DMS53 treated with DMSO at 0.1 percent for 48 hours (cell line): ENCODE data around the gene PCDHGA5.
"Not testable (repeated sequence)": the region's sequence is repeated elsewhere in the genome, so short reads cannot be mapped to it uniquely, and the experiment has no call there.

Experiments
- DNase-seq: peaks from one replicate; lab custom pipeline; 2025; ENCODE audit not compliant: unreplicated experiment; lab: John Stamatoyannopoulos, UW

Gene PCDHGA5

DNA sequence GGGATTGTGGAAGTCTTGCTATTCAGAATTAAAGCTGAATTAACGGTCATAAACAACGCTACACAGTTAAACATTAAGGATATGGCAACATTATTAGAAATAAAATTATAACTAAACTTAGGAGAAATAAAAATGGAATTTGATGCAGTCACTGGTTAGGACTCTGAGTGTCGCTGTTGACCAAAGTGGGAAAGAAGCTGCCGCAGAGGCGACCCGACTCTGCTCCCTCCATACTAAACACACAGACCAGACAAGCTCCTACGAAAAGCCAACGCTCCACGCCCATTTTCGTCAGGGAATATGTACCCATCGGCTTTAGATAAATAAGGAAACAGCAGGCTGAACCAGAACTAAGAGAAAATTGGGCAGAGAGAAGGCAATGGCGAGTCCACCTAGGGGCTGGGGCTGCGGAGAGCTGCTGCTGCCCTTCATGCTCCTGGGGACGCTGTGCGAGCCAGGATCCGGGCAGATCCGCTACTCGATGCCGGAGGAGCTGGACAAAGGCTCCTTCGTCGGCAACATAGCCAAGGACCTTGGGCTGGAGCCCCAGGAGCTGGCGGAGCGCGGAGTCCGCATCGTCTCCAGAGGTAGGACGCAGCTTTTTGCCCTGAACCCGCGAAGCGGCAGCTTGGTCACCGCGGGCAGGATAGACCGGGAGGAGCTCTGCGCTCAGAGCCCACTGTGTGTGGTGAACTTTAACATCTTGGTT, at the start of gene PCDHGA5:
TSS of gene PCDHGA5 (plus strand) at position 211 of the 709 bp plus-strand sequence. CDS start at position 380, 169 bp downstream.
- no peak for DNase-seq

DNA sequence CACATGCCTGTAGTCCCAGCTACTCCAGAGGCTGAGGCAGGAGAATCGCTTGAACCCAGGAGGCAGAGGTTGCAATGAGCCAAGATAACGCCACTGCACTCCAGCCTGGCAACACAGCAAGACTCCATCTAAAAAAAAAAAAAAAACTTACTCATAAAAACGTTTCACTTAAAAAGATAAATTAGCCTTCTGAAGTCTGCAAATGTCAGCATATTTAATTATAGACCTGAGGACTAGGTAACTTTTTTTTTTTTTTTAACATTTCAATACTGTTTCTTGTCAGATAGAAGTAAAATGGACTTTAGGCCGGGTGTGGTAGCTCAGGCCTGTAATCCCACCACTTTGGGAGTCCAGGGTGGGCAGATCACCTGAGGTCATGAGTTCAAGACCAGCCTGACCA, 47.0 kb upstream of the PCDHGA5 start:
- DNase-seq, result not testable (repeated sequence)

DNA sequence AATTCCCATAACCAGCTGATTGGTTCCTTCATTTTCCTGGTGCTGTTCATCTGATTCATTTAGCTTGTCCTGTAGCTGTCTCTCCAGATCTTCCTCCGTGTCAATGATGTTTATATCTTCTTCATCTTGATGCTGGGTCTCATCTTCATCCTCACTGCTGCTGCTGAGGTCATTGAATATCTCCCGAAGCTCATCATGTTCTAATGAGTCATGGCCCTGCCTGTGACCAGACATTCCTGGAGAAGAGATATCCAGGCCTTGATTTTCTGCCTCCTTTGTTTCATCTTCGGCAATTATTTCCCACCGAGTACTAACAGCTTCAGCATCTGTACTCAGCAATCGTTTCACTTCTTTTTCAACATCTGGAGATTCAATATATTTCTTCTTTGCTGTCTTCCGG, 44.8 kb upstream of the PCDHGA5 start:
- DNase-seq, result no peak

DNA sequence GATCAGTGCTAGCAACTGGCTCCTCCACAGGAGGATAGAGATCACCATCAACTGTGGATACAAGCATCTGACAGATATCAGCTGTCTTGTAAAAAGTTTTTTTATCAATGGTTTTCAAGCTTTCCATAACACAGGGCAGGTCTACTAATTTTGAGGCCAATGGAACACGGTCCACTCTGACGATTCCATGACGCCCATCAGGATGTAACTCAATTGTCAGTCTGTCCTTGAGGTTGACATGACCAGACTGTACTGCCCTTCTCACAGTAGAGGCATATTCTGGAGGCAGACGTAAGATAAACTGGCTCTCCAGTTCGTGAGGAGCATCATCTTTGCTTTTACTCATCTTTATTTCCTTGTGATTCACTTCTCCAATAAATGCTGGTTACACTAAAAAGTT, 44.3 kb upstream of the PCDHGA5 start:
- no peak for DNase-seq

DNA sequence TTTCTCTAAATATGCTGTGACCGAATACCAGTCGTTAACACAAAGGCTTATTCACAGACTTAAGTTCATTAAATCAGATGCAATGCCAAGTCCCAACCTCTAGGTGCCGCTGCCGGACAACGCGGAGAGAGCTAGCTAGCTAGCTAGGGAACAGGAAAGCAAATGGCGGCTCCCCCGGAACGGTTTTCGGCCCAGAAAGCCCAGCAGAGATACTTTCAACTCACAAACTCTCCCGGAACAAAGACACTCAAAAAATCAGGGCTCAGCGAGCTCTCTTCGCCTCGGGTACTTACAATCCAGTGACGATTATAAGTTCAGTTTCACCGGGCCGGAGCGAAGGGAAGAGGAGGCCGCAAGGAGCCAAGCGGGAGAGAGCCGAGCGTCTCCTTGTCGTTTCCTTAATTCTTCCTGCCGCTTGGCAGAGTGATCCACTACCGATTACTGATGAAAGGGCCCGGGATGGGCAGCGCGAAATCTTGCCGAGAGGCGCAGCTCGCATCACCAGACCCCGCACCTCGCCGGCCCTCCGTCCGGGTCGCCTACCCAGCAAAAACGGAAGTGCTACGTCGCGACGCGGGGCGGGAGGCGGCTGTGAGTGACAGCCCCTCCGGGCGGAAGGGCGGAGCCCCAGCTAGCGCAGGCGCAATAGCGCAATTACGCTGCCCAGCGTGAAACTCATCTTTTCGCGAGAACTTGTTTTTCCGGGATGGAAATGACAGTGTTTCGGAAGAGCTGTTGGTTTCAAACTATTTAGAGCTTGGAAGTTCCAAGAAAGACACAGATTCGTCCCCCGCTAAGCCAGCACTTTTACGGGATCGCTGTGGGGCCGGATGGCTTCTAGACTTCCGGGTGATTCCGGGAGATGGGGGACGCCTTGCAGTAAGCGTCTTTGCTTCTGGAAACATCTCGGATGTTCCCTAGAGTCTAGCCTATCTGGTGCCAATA, 43.5 kb upstream of the PCDHGA5 start, which contains the start of gene TAF7:
TSS of gene TAF7 (minus strand) at position 560 of the 945 bp plus-strand sequence. CDS start 740 bp downstream, outside the sequence.
- DNase-seq, result peak; percentile 87

DNA sequence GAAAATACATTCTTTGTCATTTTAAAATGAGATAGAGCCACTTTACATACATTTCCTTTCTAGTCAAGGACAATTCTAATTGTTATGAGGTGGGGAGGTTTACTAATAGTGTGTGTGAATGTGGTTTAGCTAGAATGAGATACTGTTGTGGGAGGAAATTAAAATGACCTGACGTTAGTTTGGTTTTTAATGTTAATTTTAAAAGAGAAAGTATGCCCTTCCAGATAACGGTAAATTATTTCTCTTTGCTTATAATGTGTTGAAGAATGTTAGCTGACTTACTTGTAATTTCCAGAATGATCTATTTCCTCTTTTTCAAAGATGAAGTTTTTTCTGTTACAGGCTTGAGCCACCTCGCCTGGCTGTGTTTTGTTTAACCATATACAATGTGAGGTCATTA, 41.7 kb upstream of the PCDHGA5 start:
- DNase-seq, result no peak

DNA sequence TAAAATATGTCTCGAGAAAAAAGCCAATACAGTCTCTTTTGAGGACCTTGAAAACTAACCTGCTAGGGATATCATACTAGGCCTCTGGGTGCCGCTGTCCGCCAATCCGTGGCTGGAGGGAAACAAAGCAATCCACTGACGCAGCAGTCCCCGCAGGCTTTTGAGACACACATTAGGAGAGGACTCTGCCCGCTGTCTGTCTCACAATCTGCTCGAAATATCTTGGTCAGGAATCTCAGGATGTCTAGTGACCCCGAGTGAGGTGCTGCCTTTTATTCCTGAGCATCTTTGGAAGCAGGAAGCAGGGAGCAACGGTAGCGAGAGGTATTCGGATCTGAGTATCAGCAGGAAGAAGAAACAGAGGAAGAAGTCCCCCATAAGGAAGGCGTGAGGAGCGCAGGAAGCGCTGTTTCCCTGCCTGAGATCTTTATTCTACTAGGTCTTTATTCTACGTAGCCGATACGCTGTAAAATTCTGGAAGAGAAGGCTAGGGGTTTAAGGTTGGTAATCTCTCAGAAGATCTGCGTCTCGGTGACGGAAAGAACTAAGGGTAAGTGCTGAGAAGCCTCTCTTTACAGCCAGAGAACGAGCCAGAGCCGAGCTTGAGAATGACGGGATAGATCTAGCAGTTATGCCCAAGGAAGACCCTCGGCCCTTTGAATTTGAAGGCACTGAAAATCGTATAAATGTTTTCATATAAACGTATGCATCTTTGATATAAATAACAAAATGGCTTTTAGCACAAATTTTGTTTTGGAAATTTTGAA, 37.7 kb upstream of the PCDHGA5 start:
- DNase-seq, result peak; percentile 82

DNA sequence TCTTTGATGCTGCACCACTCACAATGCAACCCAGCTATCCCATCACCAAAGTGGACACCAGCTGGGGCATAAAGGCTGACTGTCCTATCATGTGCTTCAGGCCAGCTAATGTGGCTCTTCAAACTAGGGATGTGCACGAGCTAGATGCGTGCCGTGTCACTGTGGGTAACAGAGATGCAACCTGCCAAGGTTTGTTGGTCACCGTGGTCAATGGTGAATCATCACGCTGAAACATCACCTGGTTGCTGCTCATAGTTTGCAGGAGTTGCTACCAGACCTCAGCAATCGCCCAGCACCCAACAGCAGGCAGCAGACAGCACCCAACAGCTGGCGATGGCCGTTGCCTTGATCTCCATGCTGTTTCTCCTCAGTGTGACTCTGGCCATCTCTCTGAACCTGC, 35.7 kb upstream of the PCDHGA5 start:
- DNase-seq, result no peak

DNA sequence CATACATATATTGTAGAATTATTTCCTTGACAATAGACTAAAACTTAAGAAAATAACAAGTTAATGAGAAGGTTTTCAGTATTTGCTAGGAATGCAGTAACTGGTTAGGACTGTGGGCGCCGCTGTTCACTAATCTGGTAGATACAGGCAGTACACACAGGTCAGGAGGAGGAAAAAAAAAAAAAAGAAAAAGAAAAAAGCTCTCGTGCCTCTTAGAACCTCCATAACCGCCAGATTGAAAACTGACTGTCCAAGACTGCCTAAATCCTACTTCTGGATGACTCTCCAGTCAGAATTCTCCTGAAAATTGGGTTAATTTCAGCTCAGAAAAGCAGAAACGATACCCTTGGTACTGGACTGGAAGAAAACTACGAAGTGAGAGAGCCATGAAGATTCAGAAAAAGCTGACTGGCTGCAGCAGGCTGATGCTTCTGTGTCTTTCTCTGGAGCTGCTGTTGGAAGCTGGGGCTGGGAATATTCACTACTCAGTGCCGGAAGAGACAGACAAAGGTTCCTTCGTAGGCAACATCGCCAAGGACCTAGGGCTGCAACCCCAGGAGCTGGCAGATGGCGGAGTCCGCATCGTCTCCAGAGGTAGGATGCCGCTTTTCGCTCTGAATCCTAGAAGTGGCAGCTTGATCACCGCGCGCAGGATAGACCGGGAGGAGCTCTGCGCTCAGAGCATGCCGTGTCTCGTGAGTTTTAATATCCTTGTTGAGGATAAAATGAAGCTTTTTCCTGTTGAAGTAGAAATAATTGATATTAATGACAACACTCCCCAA, 33.5 kb upstream of the PCDHGA5 start, which contains the start of gene PCDHGA1:
TSS of gene PCDHGA1 (plus strand) at position 216 of the 782 bp plus-strand sequence.
- DNase-seq, result peak; percentile 56

DNA sequence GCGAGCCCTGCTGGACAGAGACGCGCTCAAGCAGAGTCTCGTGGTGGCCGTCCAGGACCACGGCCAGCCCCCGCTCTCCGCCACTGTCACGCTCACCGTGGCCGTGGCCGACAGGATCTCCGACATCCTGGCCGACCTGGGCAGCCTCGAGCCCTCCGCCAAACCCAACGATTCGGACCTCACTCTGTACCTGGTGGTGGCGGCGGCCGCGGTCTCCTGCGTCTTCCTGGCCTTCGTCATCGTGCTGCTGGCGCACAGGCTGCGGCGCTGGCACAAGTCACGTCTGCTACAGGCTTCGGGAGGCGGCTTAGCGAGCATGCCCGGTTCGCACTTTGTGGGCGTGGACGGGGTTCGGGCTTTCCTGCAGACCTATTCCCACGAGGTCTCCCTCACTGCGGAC, 31.4 kb upstream of the PCDHGA5 start:
- DNase-seq, result not testable (repeated sequence)

DNA sequence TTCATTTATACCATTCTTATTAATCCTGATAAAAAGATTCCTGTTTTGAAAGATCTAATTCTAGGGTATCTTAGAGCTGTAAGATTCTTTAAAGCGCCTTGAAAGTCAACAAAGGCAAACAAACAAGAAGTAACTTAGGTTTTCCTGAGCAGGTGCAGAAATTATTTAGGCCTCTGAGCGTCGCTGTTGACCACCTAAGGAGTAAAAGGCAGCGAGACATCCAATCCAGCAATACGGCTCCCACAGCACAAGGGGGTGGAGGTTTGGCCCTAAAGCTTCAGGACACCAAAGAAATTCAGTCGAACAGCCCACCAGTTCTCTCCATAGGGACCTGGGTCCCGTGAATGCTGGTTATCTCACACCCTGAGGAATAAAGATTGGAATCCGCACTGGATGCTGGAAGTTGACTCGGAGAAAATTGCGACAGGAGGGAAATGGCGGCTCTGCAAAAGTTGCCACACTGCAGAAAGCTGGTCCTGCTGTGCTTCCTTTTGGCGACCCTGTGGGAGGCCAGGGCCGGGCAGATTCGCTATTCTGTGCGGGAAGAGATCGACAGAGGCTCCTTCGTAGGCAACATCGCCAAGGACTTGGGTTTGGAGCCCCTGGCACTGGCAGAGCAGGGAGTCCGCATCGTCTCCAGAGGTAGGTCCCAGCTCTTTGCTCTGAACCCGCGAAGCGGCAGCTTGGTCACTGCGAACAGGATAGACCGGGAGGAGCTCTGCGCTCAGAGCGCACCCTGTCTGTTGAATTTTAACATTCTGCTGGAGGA, 25.2 kb upstream of the PCDHGA5 start, which contains the start of gene PCDHGA2:
TSS of gene PCDHGA2 (plus strand) at position 223 of the 769 bp plus-strand sequence.
- no peak for DNase-seq

DNA sequence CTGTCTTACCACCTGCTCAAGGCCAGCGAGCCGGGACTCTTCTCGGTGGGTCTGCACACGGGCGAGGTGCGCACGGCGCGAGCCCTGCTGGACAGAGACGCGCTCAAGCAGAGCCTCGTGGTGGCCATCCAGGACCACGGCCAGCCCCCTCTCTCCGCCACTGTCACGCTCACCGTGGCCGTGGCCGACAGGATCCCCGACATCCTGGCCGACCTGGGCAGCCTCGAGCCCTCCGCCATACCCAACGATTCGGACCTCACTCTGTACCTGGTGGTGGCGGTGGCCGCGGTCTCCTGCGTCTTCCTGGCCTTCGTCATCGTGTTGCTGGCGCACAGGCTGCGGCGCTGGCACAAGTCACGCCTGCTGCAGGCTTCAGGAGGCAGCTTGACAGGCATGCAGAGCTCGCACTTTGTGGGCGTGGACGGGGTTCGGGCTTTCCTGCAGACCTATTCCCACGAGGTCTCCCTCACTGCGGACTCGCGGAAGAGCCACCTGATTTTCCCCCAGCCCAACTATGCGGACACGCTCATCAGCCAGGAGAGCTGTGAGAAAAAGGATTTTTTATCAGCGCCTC, 23.1 kb upstream of the PCDHGA5 start:
- DNase-seq, result not testable (repeated sequence)

DNA sequence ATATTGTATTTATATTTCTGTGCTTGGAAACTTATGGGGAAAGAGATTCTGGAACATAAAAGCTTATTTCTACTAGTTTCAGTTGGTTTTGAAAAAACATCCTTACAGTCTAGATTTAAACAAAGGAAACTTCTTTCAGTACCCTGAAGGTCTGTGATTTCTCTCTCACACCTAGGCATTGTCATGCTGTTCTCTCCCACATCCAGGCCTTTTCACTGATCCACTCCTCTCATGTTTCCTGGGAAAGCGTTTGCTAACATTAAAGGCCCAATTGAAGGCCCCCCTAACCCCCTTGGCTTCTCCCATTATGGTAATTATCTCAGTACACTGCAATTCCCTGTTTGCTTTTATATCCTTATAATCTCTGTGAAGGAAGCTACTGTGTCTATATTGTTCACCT, 21.2 kb upstream of the PCDHGA5 start:
- DNase-seq, result no peak

DNA sequence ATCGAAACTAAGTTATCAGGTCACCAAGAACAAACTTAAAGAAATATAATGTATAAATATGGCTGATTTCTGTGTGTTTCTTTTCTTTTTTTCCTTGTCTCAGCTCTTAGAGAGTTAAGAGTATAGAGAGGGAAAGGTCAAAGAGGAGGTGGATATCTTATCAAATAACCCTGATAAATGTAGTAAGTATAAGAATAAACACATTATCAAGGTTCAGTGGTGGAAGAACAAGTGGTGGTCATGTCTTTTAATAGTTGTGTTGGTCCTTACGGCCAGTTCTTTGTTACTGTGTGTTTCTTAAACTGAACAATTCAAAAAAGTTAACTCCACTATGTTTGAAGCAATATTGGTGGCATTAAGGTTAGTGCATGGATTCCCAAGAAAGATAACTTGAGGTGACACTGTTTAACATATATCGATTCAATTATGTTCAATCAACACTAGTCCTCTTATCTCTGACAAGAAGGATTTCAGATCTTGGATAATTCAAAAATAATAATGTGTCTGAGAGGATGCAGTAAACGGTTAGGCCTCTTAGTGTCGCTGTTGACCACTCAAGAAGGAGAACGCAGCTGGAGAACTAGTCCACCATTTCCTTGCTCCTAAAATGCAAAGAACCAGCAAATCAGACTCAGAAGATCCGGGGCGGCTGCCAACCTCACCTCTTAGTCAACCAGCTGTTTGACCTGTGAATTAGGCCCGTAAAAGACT, 20.6 kb upstream of the PCDHGA5 start, which contains the start of gene PCDHGA3:
TSS of gene PCDHGA3 (plus strand) at position 588 of the 711 bp plus-strand sequence. CDS start 205 bp downstream, outside the sequence.
- DNase-seq, result no peak

DNA sequence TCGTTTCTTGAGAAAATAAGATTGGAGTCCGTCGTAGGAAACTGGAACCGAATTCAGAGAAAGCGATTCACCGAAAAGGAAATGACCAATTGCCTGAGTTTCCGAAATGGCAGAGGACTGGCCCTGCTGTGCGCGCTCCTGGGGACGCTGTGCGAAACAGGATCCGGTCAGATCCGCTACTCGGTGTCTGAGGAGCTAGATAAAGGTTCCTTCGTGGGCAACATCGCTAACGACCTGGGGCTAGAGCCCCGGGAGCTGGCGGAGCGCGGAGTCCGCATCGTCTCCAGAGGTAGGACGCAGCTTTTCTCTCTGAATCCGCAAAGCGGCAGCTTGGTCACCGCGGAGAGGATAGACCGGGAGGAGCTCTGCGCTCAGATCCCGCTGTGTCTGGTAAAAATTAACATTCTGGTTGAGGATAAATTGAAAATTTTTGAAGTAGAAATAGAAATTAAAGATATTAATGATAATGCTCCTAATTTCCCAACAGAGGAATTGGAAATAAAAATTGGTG, 20.0 kb upstream of the PCDHGA5 start:
- DNase-seq, result no peak

DNA sequence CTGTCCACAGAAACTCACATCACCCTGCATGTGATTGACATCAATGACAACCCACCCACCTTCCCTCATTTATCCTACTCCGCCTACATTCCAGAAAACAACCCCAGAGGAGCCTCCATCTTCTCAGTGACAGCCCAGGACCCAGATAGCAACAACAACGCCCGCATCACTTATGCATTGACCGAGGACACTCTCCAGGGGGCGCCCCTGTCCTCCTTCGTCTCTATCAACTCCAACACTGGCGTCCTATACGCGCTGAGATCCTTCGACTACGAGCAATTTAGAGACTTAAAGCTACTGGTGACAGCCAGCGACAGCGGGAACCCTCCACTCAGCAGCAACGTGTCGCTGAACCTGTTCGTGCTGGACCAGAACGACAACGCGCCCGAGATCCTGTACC, 18.6 kb upstream of the PCDHGA5 start:
- no peak for DNase-seq

DNA sequence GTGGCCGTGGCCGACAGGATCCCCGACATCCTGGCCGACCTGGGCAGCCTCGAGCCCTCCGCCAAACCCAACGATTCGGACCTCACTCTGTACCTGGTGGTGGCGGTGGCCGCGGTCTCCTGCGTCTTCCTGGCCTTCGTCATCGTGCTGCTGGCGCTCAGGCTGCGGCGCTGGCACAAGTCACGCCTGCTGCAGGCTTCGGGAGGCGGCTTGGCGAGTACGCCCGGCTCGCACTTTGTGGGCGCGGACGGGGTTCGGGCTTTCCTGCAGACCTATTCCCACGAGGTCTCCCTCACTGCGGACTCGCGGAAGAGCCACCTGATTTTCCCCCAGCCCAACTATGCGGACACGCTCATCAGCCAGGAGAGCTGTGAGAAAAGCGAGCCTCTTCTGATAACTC, 17.9 kb upstream of the PCDHGA5 start:
- not testable (repeated sequence) for DNase-seq
